ENCODE results near the gene SLC17A9. TPM values are rescaled to one million over a fixed set of nuclear protein-coding genes. Genes with fewer than 3 reads are reported as not detected.

SLC17A9 gene
- total and polyA plus RNA-seq, 2 of the 8 experiments (the other 6 are each of a cell fraction or from before 2014, with no cell fraction given), result 23.5 to 35.2 TPM

DNA sequence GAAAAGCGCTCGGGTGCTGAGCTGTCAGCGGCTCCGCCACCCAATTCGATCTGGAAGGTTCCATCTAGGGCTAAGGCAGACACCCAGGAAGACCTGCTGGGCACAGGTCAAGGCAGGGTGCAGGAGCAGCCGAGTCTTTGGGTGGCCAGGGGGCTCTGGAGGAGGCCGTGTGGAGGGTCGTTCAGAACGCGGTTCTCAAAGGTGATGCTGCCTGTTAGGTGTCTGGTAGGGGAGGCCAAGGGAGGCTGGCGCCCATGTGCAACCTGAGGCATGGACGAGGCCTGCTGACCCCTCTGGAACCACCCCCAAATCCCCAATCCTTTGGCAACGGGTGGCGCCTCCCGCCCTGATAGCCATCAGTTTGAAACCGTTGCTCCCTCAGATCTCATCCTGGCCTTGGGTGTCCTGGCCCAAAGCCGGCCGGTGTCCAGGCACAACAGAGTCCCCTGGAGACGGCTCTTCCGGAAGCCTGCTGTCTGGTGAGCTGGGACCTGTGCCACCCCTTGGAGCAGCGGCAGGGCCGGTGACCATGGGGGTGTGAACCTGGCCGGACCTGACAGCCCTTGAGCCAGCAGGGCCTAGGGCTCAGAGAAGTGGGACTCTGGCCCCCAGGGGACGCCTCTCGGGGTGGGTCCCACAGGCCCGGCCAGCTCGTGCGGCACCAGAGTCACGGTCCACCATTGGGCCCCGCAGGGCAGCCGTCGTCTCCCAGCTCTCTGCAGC lies 10.5 kb downstream of the SLC17A9 start:
- H4K91ac ChIP-seq (replicated peaks; ENCODE audit: insufficient read length, low read length), result no peak overlapping the region
- no peak overlapping the region for H2AK5ac ChIP-seq (ENCODE audit: low read depth, low read length)
- no peak overlapping the region for H2BK120ac ChIP-seq (replicated peaks; ENCODE audit: low read depth, low read length)
- H3K79me1 ChIP-seq (ENCODE audit: low read depth, low read length), result no peaks in the 10 kb centered on the region
- no peaks in the 10 kb centered on the region for H3K9me3 ChIP-seq (ENCODE audit: insufficient read depth in 2 of 2, low read depth in 1 of 2, low read length in 1 of 2)
- H4K8ac ChIP-seq (ENCODE audit: extremely low read depth, insufficient read depth, low read length), result no peak overlapping the region
- no peak overlapping the region for H2BK15ac ChIP-seq (ENCODE audit: low read length)
- H3K4me2 ChIP-seq (ENCODE audit: insufficient read depth in 1 of 2, low read depth in 2 of 2, low read length in 2 of 2), result no peak overlapping the region
- H3K14ac ChIP-seq (ENCODE audit: insufficient read length), result no peak overlapping the region
- no peaks in the 10 kb centered on the region for H3K79me2 ChIP-seq (ENCODE audit: control insufficient read depth in 1 of 2, insufficient read depth in 2 of 2, low read length in 2 of 2)
- H3K23ac ChIP-seq (ENCODE audit: insufficient read length), result no peak overlapping the region
- peaks cover 0 to 7% (median under 1%) of the 10 kb centered on the region in 4 experiments; a peak in 4 of 8 replicates for H3K36me3 ChIP-seq (ENCODE audit: control insufficient read depth in 2 of 4, insufficient read depth in 4 of 4, low read length in 3 of 4)
- H3K56ac ChIP-seq (replicated peaks; ENCODE audit: insufficient read length, low read depth, low read length), result no peak overlapping the region
- DNase-seq (ENCODE audit: low read depth in 1 of 2, low spot score in 2 of 2) (no peak), FAIRE-seq (no peak)
- no peak overlapping the region for H3K9ac ChIP-seq (replicated peaks in 1 of 4; ENCODE audit: extremely low read depth in 1 of 4, low read depth in 3 of 4, low read length in 3 of 4)
- no peaks in the 10 kb centered on the region for H3K23me2 ChIP-seq (ENCODE audit: low read depth, low read length)
- no peak overlapping the region for H2BK5ac ChIP-seq (ENCODE audit: low read depth, low read length)
- ChIA-PET CTCF (ENCODE audit: partially characterized antibody) (interaction anchor here (1.0 to 1.2 kb wide), 3 partner anchors 9 to 19 kb away, joined by 3 to 4 read pairs (median 3); no protein-coding TSS in a partner anchor), POLR2A (ENCODE audit: partially characterized antibody) (interaction anchor here (1.5 to 1.8 kb wide), 2 partner anchors 22 to 25 kb away, joined by 3 to 5 read pairs; partner anchors contain the start of gene GID8)
- no peak overlapping the region for H4K5ac ChIP-seq (ENCODE audit: insufficient read length, low read depth, low read length)
- no peak overlapping the region for H3K18ac ChIP-seq (ENCODE audit: extremely low read depth, low read length)
- no peak overlapping the region for H2AFZ ChIP-seq (ENCODE audit: low read length)
- H3K4me3 ChIP-seq (ENCODE audit: extremely low read depth in 1 of 4, insufficient read depth in 2 of 4, low read depth in 3 of 4, low read length in 4 of 4), result no peak overlapping the region
- no peak overlapping the region for H2BK20ac ChIP-seq (ENCODE audit: low read length)
- WGBS, 2 experiments (ENCODE audit: extremely low coverage in 1 of 2, insufficient coverage in 1 of 2, insufficient read length in 1 of 2, insufficient replicate concordance in 2 of 2, low coverage in 1 of 2, low lambda C conversion rate in 2 of 2, missing lambda C conversion rate in 1 of 2), result 92% methylated on average over 32 of the region's 32 CpGs; no CpG with 5 or more reads in 1 of the 2 experiments
- H3K4ac ChIP-seq (replicated peaks; ENCODE audit: insufficient read length, low read depth, low read length), result no peak overlapping the region
- H2BK12ac ChIP-seq (ENCODE audit: low read depth, low read length), result no peak overlapping the region
- H3K4me1 ChIP-seq (replicated peaks in 1 of 4; ENCODE audit: control insufficient read depth in 3 of 4, insufficient read depth in 4 of 4, low read length in 3 of 4), result peaks cover 0 to 3% (median 0%) of the 10 kb centered on the region in 4 experiments; a peak in 2 of 7 replicates
- no peak overlapping the region for H3K27ac ChIP-seq (ENCODE audit: low read depth, low read length)
- TF ChIP-seq SIX5 (IDR thresholded peaks at IDR 0.05; ENCODE audit: low read depth, low read length), result no peak
- no peak for TF ChIP-seq RNF2 (IDR thresholded peaks at IDR 0.05; ENCODE audit: borderline replicate concordance, low read depth, low read length, missing control alignments, poor library complexity, severe bottlenecking)
- TF ChIP-seq TBP (IDR thresholded peaks at IDR 0.05; ENCODE audit: low read depth, low read length), result no peak
- TF ChIP-seq POU5F1 (IDR thresholded peaks at IDR 0.05; ENCODE audit: low read depth, low read length), result no peak
- no peak for TF ChIP-seq NANOG (IDR thresholded peaks at IDR 0.05; ENCODE audit: insufficient read depth, low read depth, low read length, poor library complexity, severe bottlenecking)
- TF ChIP-seq PHF8 (conservative IDR thresholded peaks at IDR 0.05; ENCODE audit: low read depth, low read length), result no peak
- no peak for TF ChIP-seq SIN3A (conservative IDR thresholded peaks at IDR 0.05 in 1 of 2, IDR thresholded peaks at IDR 0.05 in 1 of 2; ENCODE audit: low read depth in 1 of 2, low read length in 2 of 2)
- peaks cover 0 to 10% of the 10 kb centered on the region in 2 experiments for H4K20me1 ChIP-seq (replicated peaks in 1 of 2; ENCODE audit: control insufficient read depth in 1 of 2, insufficient read depth in 2 of 2, low read length in 2 of 2)
- no peaks in the 10 kb centered on the region for H3K27me3 ChIP-seq (replicated peaks in 1 of 4; ENCODE audit: control insufficient read depth in 3 of 4, extremely low read depth in 1 of 4, insufficient read depth in 3 of 4, low read length in 3 of 4)

All from H1 (cell line).